GM18951 (cell line): ENCODE results near the gene HOXD1.

Experiments used
- POLR2A ChIP-seq: IDR thresholded peaks from 4 replicates; pipeline ENCODE4 v1.6.1; 2011; ENCODE audit warnings: mild to moderate bottlenecking; ENCODE audit not compliant: insufficient read length, insufficient read depth; ENCODE audit errors: extremely low read depth
- in situ Hi-C: fragments of 300-500 bp; cut with MboI; formaldehyde crosslinking; loops from one replicate; pipeline ENCODE4 v1.12.0; 2022; ENCODE audit warnings: low sequenced_read_pairs, mixed read lengths, inconsistent platforms; ENCODE audit not compliant: unreplicated experiment

Gene HOXD1

DNA sequence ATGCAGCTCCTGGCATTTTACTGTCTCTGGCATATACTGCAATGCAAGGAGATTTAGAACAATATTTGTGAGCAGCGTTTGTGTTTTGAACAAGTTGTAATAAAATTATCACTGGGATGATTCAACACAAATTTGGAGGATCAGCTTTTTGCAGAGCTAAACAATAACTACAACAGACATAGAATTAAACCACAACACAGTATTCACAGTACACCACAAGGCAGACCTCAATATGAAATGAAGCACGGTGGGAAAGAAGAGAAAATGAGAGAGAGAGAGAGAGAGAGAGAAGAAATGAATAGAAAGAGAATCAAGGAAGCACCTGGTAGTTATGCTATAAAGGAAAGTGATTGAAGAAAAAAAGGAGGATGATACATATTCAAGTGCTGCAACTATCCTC, 39.4 kb downstream of the HOXD1 start:
- in situ Hi-C loops, result no loop called here
- no peak for TF ChIP-seq POLR2A

DNA sequence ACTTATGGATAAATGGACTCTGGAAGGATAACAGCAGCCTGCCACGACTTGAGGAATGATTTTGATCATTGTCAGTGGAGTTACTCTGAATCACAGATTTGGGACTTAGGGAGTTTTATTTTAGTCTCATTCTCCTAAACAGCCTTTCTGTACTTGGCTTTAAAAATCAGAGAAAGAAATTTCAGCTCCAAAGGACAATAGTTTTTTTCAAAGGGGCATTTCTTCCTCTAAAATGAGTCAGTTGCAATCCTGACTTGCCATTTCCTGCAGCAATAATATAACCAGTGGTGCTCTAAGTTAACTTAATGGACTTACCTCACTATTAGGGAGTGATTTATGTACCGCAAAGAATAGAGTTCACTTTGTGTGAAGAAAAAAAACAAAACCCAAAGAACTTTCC, 45.7 kb downstream of the HOXD1 start:
- in situ Hi-C loops, result no loop called here

GRCh38 chr2:176234940-176235339, 46.5 kb downstream of the HOXD1 start:
- in situ Hi-C loops, result no loop called here
- no peak for TF ChIP-seq POLR2A

More for the DNA sequence above, 45.7 kb downstream of the HOXD1 start:
- TF ChIP-seq POLR2A, result no peak

DNA sequence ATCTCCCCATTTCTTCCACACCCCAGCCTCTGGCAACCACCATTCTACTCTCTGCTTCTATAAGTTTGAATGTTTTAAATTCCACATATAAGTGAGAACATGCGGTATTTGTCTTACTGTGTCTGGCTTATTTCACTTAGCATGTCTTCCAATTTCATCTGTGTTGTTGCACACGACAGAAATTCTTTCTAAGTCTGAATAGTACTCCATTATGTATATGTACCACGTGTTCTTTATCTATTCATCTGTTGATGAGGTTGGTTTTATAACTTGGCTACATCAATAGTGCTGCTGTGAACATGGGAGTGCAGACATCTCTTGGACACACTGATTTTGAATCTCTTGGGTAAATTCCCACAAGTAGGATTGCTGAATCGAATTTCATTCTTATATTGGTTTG, 49.0 kb downstream of the HOXD1 start:
- in situ Hi-C loops, result no loop called here
- no peak for TF ChIP-seq POLR2A

DNA sequence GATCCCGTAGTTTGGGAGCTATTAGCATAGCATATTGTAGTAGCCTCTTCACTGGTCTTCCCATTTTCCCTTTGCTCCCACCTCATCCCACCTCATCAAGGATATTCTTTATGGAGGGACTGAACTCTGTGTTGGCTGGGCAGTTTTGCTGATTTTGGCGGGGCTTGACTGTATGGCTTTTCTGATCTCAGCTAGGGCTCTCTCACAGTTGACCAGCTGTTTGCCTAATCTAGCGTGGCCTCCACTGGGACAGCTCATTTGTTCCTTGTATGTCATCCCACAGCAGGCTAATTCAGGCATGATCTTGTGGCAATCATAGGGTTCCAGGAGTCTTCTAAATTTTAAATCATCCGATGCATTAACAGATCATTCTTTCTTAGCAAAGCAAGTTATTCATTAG, 50.6 kb downstream of the HOXD1 start:
- no peak for TF ChIP-seq POLR2A

DNA sequence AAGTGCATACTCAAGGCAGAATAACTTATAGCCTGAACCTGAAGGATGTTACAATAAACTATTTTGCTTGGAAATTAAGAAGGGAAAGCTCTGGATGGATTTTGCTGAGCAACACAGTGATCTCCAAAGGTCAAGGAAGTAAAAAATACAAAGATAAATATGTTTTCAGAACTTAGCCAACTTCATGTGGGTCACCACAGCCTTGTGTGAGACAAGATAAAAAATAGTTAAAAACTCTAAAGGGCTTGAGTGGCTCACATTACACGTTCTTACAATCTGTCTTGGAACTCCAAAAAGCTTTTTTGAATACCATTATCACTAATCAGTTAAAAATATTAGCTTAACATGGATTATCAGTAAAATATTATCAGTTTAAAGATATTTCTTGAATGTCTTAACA, 51.8 kb downstream of the HOXD1 start:
- no peak for TF ChIP-seq POLR2A

More for the DNA sequence above, 50.6 kb downstream of the HOXD1 start:
- in situ Hi-C loops, result no loop called here

More for the DNA sequence above, 51.8 kb downstream of the HOXD1 start:
- in situ Hi-C loops, result no loop called here
